SK-N-SH (cell line): ENCODE measurements around the gene COL5A2. TPM values are rescaled to one million over a fixed set of nuclear protein-coding genes. Genes with fewer than 3 reads are reported as not detected.
A peak's percentile ranks its signal among the peaks of the same experiment; 100 is the strongest.

Experiments
- CTCF ChIA-PET: fragments of 300-600, 350-600 bp; formaldehyde crosslinking; extraction: SDS; loops from one replicate; lab custom pipeline; 2021; lab: Yijun Ruan, JAX
- POLR2A ChIA-PET: fragments of 350-600 bp; sonication (Branson Sonifier 250); formaldehyde crosslinking; extraction: SDS; loops from one replicate; lab custom pipeline; 2020; ENCODE audit warnings: antibody characterized with exemption, inconsistent platforms; lab: Yijun Ruan, JAX
- DNase-seq: peaks from one replicate; pipeline ENCODE4 v3.0.0; 2012
- H2AFZ ChIP-seq: fragments of 200-600 bp; sonication (generic); 2 replicates; pipeline ENCODE4 v1.8.1; 2016; ENCODE audit warnings: antibody characterized with exemption, mild to moderate bottlenecking, low read depth
- H3F3A ChIP-seq: fragments of 200-600 bp; sonication (generic); replicated peaks from 2 replicates; pipeline ENCODE3; 2016; ENCODE audit warnings: antibody characterized with exemption, mild to moderate bottlenecking; ENCODE audit not compliant: insufficient read depth
- H3K27ac ChIP-seq, 2 experiments: fragments of 200-500 bp in 1 of 2; fragments of 200-600 bp in 1 of 2; sonication (Bioruptor generic) in 1 of 2; sonication (generic), shearing (Covaris generic) in 1 of 2; 2 replicates each; pipeline versions ENCODE4 v1.5.1 to v1.6.1; 2014 to 2016; ENCODE audit warnings: low read depth in 2 of 2, inconsistent platforms in 1 of 2, low read length in 1 of 2, mild to moderate bottlenecking in 1 of 2, mixed read lengths in 1 of 2
- H3K27me3 ChIP-seq: fragments of 200-600 bp; sonication (generic), shearing (Covaris generic); 2 replicates; pipeline ENCODE4 v1.6.1; 2016; ENCODE audit warnings: mixed run types; ENCODE audit not compliant: insufficient read depth
- H3K36me3 ChIP-seq, 2 experiments: fragments of 200-500 bp in 1 of 2; fragments of 200-600 bp in 1 of 2; sonication (Bioruptor generic) in 1 of 2; sonication (generic) in 1 of 2; replicated peaks in 1 of 2; 2 replicates each; pipeline versions ENCODE3 to v1.5.1; 2014 to 2016; ENCODE audit warnings: low read length in 1 of 2, mild to moderate bottlenecking in 1 of 2; ENCODE audit not compliant: insufficient read depth in 2 of 2, control insufficient read depth in 1 of 2
- H3K4me1 ChIP-seq, 2 experiments: fragments of 200-500 bp in 1 of 2; fragments of 200-600 bp in 1 of 2; sonication (Bioruptor generic) in 1 of 2; sonication (generic), shearing (Covaris generic) in 1 of 2; 2 replicates each; pipeline versions ENCODE4 v1.5.1 to v1.6.1; 2014 to 2016; ENCODE audit warnings: low read depth in 1 of 2, low read length in 1 of 2, mixed run types in 1 of 2; ENCODE audit not compliant: insufficient read depth in 2 of 2, control insufficient read depth in 1 of 2
- H3K4me2 ChIP-seq: fragments of 200-600 bp; sonication (generic), shearing (Covaris generic); 2 replicates; pipeline ENCODE4 v1.6.1; 2017; ENCODE audit warnings: mixed run types
- H3K4me3 ChIP-seq, 2 experiments: fragments of 200-500 bp in 1 of 2; fragments of 200-600 bp in 1 of 2; sonication (Bioruptor generic) in 1 of 2; sonication (generic), shearing (Covaris generic) in 1 of 2; 2 replicates each; pipeline versions ENCODE4 v1.5.1 to v1.8.1; 2014 to 2016; ENCODE audit warnings: low read depth in 2 of 2, inconsistent platforms in 1 of 2, low read length in 1 of 2, mild to moderate bottlenecking in 1 of 2, mixed read lengths in 1 of 2, moderate library complexity in 1 of 2
- H3K79me2 ChIP-seq: fragments of 200-600 bp; sonication (generic); 2 replicates; pipeline ENCODE4 v1.8.1; 2017; ENCODE audit warnings: mild to moderate bottlenecking; ENCODE audit not compliant: insufficient read depth
- H3K9ac ChIP-seq: fragments of 200-600 bp; sonication (generic); 2 replicates; pipeline ENCODE4 v1.6.1; 2017; ENCODE audit warnings: mixed run types
- H3K9me2 ChIP-seq: fragments of 200-600 bp; sonication (generic); 2 replicates; pipeline ENCODE4 v1.6.1; 2017; ENCODE audit warnings: mixed run types
- H3K9me3 ChIP-seq: fragments of 200-600 bp; sonication (generic); 2 replicates; pipeline ENCODE4 v1.6.1; 2017; ENCODE audit warnings: mixed run types, mild to moderate bottlenecking, moderate library complexity
- H4K20me1 ChIP-seq: fragments of 200-600 bp; sonication (generic); 2 replicates; pipeline ENCODE4 v1.6.1; 2017; ENCODE audit warnings: mild to moderate bottlenecking, mixed run types; ENCODE audit not compliant: insufficient read depth
- CHD2 ChIP-seq: fragments of 150-350 bp; IDR thresholded peaks from 2 replicates; pipeline ENCODE4 v1.6.1; 2018; ENCODE audit warnings: low read length; ENCODE audit not compliant: partially characterized antibody
- ELF1 ChIP-seq: IDR thresholded peaks from 2 replicates; pipeline ENCODE4 v1.4.0; 2012
- EP300 ChIP-seq, 2 experiments: IDR thresholded peaks; 2 replicates each; pipeline versions ENCODE4 v1.4.0 to v1.6.1; 2012; ENCODE audit warnings: borderline replicate concordance in 1 of 2, low read depth in 1 of 2, low read length in 1 of 2
- EZH2phosphoT487 ChIP-seq: fragments of 200-600 bp; sonication (generic); IDR thresholded peaks from 2 replicates; pipeline ENCODE4 v1.6.1; 2017; ENCODE audit warnings: low read depth, mixed run types, mild to moderate bottlenecking, antibody characterized with exemption, moderate library complexity, borderline replicate concordance
- FOSL2 ChIP-seq: IDR thresholded peaks from 2 replicates; pipeline ENCODE4 v1.4.0; 2012; ENCODE audit warnings: low read depth, mild to moderate bottlenecking, moderate library complexity, borderline replicate concordance
- FOXM1 ChIP-seq: IDR thresholded peaks from 2 replicates; pipeline ENCODE4 v1.4.0; 2012; ENCODE audit warnings: low read depth, mild to moderate bottlenecking
- GABPA ChIP-seq: IDR thresholded peaks from 2 replicates; pipeline ENCODE4 v1.4.0; 2012; ENCODE audit warnings: low read depth, mild to moderate bottlenecking
- GATA2 ChIP-seq: sonication (generic); formaldehyde crosslinking; IDR thresholded peaks from 2 replicates; pipeline ENCODE4 v1.5.0; 2020; ENCODE audit warnings: mild to moderate bottlenecking, missing genetic modification reagents
- JUND ChIP-seq: IDR thresholded peaks from 2 replicates; pipeline ENCODE4 v1.4.0; 2012
- NFIC ChIP-seq: IDR thresholded peaks from 2 replicates; pipeline ENCODE4 v1.4.0; 2012; ENCODE audit warnings: borderline replicate concordance
- POLR2AphosphoS5 ChIP-seq: IDR thresholded peaks from 2 replicates; pipeline ENCODE4 v1.6.1; 2012; ENCODE audit warnings: low read depth, low read length
- RFX5 ChIP-seq: IDR thresholded peaks from 2 replicates; pipeline ENCODE4 v1.6.1; 2012; ENCODE audit warnings: mild to moderate bottlenecking, improper control_type of control experiment, low read length
- SIN3A ChIP-seq: IDR thresholded peaks from 2 replicates; pipeline ENCODE4 v1.6.1; 2012; ENCODE audit warnings: low read depth, mild to moderate bottlenecking, low read length, moderate library complexity, borderline replicate concordance
- SMC3 ChIP-seq: IDR thresholded peaks from 2 replicates; pipeline ENCODE4 v1.6.1; 2012; ENCODE audit warnings: low read depth, low read length, improper control_type of control experiment
- TCF12 ChIP-seq: IDR thresholded peaks from 2 replicates; pipeline ENCODE4 v1.4.0; 2012
- TEAD4 ChIP-seq: IDR thresholded peaks from 2 replicates; pipeline ENCODE4 v1.4.0; 2012; ENCODE audit warnings: mild to moderate bottlenecking, borderline replicate concordance; ENCODE audit not compliant: insufficient read depth
- YY1 ChIP-seq: IDR thresholded peaks from 2 replicates; pipeline ENCODE4 v1.4.0; 2012; ENCODE audit warnings: low read depth, mild to moderate bottlenecking
- WGBS: methylation state at CpG from one replicate; pipeline ENCODE4 v1.1.6; 2017; ENCODE audit warnings: low lambda C conversion rate; 5-methylcytosine and 5-hydroxymethylcytosine counted together
- polyA plus RNA-seq, 3 experiments: library from polyadenylated mRNA; depleted of rRNA; stranded (reverse); fragments of >200 nt; gene quantifications; 2 replicates each; pipeline ENCODE4 v1.2.3, GENCODE V29; 2012
- TF ChIP-seq, protein P1 (sequence below): IDR thresholded peaks from 2 replicates; pipeline ENCODE4; 2012
- TF ChIP-seq, protein P2 (sequence below): fragments of 150-350 bp; IDR thresholded peaks from 2 replicates; pipeline ENCODE4 v1.6.1; 2017; ENCODE audit warnings: antibody characterized with exemption, low read length, low read depth, borderline replicate concordance
- TF ChIP-seq, protein P3 (sequence below): fragments of 200-600 bp; sonication (generic); IDR thresholded peaks from 2 replicates; pipeline ENCODE4 v1.6.1; 2017; ENCODE audit warnings: antibody characterized with exemption, mild to moderate bottlenecking, moderate library complexity
- TF ChIP-seq, protein P4 (sequence below): IDR thresholded peaks from 2 replicates; pipeline ENCODE4 v1.4.0; 2012; ENCODE audit warnings: low read depth

COL5A2 gene
- polyA plus RNA-seq, 1 of the 3 experiments (the other 2 are of a cell fraction): 20.4 TPM

DNA sequence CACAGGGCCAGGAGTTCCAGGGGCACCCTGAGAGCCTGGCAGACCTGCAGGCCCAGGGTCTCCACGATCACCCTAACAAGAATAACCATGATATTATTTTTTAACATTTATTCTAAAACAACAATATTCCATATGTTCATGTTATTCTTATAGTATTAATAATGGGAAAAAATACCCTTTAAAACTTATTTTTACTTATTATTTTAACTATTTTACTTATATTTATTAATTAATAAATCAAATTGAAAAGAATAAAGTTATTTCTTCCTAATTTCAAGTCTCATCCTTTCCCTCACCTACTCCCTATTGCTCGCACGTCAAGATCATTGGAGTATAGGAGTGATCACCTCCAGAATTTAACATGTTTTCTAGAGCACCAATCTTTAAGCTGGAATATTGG, 133.7 kb downstream of the COL5A2 start:
- no peak overlapping the region for H3K4me3 ChIP-seq
- H3K4me1 ChIP-seq: peaks cover 0 to 4% of the 10 kb centered on the region in 2 experiments; a peak in 2 of 4 replicates
- H3K9ac ChIP-seq: no peak overlapping the region
- 96% methylated on average over 3 of the region's 3 CpGs for WGBS
- H3F3A ChIP-seq: no peaks in the 10 kb centered on the region
- no peaks in the 10 kb centered on the region for H3K9me2 ChIP-seq
- no peaks in the 10 kb centered on the region for H3K79me2 ChIP-seq
- ChIA-PET POLR2A (no interaction called here), CTCF (no interaction called here)
- no peak overlapping the region for H2AFZ ChIP-seq
- no peaks in the 10 kb centered on the region for H4K20me1 ChIP-seq
- no peak overlapping the region for H3K27ac ChIP-seq
- no peak for DNase-seq
- H3K9me3 ChIP-seq: no peaks in the 10 kb centered on the region
- TF ChIP-seq EP300 (IDR thresholded peaks at IDR 0.05; ENCODE audit: borderline replicate concordance in 1 of 2, low read depth in 1 of 2, low read length in 1 of 2) (no peak), GATA2 (CRISPR knock-in tag) (no peak), YY1 (no peak), POLR2AphosphoS5 (no peak), SMC3 (no peak), EZH2phosphoT487 (no peak), FOXM1 (no peak), JUND (no peak), GABPA (no peak), ELF1 (no peak), SIN3A (no peak), RFX5 (no peak), CHD2 (no peak)
- TF ChIP-seq, protein P1, sequence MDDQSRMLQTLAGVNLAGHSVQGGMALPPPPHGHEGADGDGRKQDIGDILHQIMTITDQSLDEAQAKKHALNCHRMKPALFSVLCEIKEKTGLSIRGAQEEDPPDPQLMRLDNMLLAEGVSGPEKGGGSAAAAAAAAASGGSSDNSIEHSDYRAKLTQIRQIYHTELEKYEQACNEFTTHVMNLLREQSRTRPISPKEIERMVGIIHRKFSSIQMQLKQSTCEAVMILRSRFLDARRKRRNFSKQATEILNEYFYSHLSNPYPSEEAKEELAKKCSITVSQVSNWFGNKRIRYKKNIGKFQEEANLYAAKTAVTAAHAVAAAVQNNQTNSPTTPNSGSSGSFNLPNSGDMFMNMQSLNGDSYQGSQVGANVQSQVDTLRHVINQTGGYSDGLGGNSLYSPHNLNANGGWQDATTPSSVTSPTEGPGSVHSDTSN: no peak
- TF ChIP-seq, protein P2, sequence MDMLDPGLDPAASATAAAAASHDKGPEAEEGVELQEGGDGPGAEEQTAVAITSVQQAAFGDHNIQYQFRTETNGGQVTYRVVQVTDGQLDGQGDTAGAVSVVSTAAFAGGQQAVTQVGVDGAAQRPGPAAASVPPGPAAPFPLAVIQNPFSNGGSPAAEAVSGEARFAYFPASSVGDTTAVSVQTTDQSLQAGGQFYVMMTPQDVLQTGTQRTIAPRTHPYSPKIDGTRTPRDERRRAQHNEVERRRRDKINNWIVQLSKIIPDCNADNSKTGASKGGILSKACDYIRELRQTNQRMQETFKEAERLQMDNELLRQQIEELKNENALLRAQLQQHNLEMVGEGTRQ: no peak
- H3K27me3 ChIP-seq: no peaks in the 10 kb centered on the region
- no peak overlapping the region for H3K4me2 ChIP-seq
- H3K36me3 ChIP-seq: peaks cover 11 to 32% of the 10 kb centered on the region in 2 experiments

DNA sequence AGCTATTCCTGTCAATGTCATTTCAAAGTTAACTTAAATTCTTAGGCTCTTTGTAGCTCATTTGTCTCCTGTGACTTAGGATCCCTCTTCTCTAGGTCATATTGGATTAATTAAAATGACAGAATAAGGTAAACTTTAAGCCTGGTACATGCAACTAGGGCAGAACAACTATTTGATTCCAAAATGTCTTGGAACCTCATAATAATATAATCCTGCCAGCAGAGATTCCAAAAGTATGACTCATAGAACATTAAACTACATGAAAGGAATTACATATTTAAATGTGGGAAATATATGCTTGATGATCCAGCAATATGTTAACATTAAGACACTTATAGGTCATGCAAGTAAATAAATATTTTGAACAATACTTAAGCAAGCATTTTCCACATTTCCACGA, 142.0 kb downstream of the COL5A2 start:
- Histone ChIP-seq H3K27ac (peak overlapping the region in 1 of 2 experiments; percentile 53; a peak in 3 of 4 replicates), H3K9me3 (no peaks in the 10 kb centered on the region), H4K20me1 (no peaks in the 10 kb centered on the region), H3K36me3 (peaks cover 19 to 28% of the 10 kb centered on the region in 2 experiments), H3K27me3 (no peaks in the 10 kb centered on the region), H3K4me1 (peaks cover 0 to 7% of the 10 kb centered on the region in 2 experiments; a peak in 1 of 4 replicates), H3K9me2 (no peaks in the 10 kb centered on the region), H3K4me2 (no peak overlapping the region), H3K79me2 (no peaks in the 10 kb centered on the region), H3K9ac (no peak overlapping the region), H3K4me3 (no peak overlapping the region), H2AFZ (no peak overlapping the region), H3F3A (peaks cover 15% of the 10 kb centered on the region)
- 96% methylated on average over 1 of the region's 1 CpG for WGBS
- CTCF ChIA-PET: no interaction called here
- POLR2A ChIA-PET: no interaction called here
- DNase-seq: no peak
- TF ChIP-seq NFIC: peak; percentile 29; the same call in 1 of the 2 replicates
- TF ChIP-seq JUND: peak; percentile 55
- peak; percentile 29; the same call in 1 of the 2 replicates for TF ChIP-seq TEAD4
- 0 out of 4 replicates have a peak, but pooled peaks of 1 of the 2 experiments have one; percentile 17 for TF ChIP-seq EP300 (IDR thresholded peaks at IDR 0.05; ENCODE audit: borderline replicate concordance in 1 of 2, low read depth in 1 of 2, low read length in 1 of 2)
- TF ChIP-seq, protein P3, sequence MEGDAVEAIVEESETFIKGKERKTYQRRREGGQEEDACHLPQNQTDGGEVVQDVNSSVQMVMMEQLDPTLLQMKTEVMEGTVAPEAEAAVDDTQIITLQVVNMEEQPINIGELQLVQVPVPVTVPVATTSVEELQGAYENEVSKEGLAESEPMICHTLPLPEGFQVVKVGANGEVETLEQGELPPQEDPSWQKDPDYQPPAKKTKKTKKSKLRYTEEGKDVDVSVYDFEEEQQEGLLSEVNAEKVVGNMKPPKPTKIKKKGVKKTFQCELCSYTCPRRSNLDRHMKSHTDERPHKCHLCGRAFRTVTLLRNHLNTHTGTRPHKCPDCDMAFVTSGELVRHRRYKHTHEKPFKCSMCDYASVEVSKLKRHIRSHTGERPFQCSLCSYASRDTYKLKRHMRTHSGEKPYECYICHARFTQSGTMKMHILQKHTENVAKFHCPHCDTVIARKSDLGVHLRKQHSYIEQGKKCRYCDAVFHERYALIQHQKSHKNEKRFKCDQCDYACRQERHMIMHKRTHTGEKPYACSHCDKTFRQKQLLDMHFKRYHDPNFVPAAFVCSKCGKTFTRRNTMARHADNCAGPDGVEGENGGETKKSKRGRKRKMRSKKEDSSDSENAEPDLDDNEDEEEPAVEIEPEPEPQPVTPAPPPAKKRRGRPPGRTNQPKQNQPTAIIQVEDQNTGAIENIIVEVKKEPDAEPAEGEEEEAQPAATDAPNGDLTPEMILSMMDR: no peak
- peak; percentile 62 for TF ChIP-seq TCF12
- TF ChIP-seq, protein P4, sequence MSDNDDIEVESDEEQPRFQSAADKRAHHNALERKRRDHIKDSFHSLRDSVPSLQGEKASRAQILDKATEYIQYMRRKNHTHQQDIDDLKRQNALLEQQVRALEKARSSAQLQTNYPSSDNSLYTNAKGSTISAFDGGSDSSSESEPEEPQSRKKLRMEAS: no peak
- TF ChIP-seq YY1: no peak
- TF ChIP-seq FOXM1: no peak
- no peak for TF ChIP-seq CHD2
- TF ChIP-seq, protein P1: no peak
- peak; percentile 25; the same call in 1 of the 2 replicates for TF ChIP-seq FOSL2
